OCI-LY1 (cell line): ENCODE data around the gene TBC1D10A.

Experiments
- H2AFZ ChIP-seq: fragments of 200-600 bp; sonication (generic), shearing (Covaris generic); 2 replicates; pipeline ENCODE4 v1.6.0; 2014; ENCODE audit warnings: antibody characterized with exemption, mild to moderate bottlenecking, low read length
- H3F3A ChIP-seq: fragments of 200-600 bp; sonication (generic), shearing (Covaris generic); 2 replicates; pipeline ENCODE4 v1.6.0; 2014; ENCODE audit warnings: mild to moderate bottlenecking, antibody characterized with exemption, low read length, moderate library complexity; ENCODE audit not compliant: insufficient read depth
- H3K27ac ChIP-seq: fragments of 200-600 bp; sonication (generic); 2 replicates; pipeline ENCODE4 v1.5.1; 2014; ENCODE audit warnings: low read length, mixed run types, mild to moderate bottlenecking, low read depth; ENCODE audit not compliant: poor library complexity, severe bottlenecking
- H3K27me3 ChIP-seq: fragments of 200-600 bp; sonication (generic); 2 replicates; pipeline ENCODE4 v1.6.0; 2014; ENCODE audit warnings: antibody characterized with exemption, mild to moderate bottlenecking, low read length, moderate library complexity; ENCODE audit not compliant: insufficient read depth
- H3K36me3 ChIP-seq: fragments of 200-600 bp; sonication (generic); 2 replicates; pipeline ENCODE4 v1.6.1; 2014; ENCODE audit warnings: mild to moderate bottlenecking, antibody characterized with exemption, low read length, moderate library complexity, mixed read lengths; ENCODE audit not compliant: insufficient read depth
- H3K4me1 ChIP-seq: fragments of 200-600 bp; sonication (generic); 2 replicates; pipeline ENCODE4 v1.5.1; 2014; ENCODE audit warnings: mild to moderate bottlenecking, low read length, moderate library complexity; ENCODE audit not compliant: insufficient read depth, severe bottlenecking
- H3K4me2 ChIP-seq: fragments of 200-600 bp; sonication (generic), shearing (Covaris generic); 2 replicates; pipeline ENCODE4 v1.6.1; 2014; ENCODE audit warnings: low read length
- H3K4me3 ChIP-seq: fragments of 200-600 bp; sonication (generic); 2 replicates; pipeline ENCODE4 v1.5.1; 2014; ENCODE audit warnings: low read length, low read depth, mild to moderate bottlenecking, mixed read lengths; ENCODE audit not compliant: poor library complexity, severe bottlenecking
- H3K79me2 ChIP-seq: fragments of 200-600 bp; shearing (Covaris generic); 2 replicates; pipeline ENCODE4 v1.6.1; 2016; ENCODE audit warnings: mixed run types, low read length, mixed read lengths; ENCODE audit not compliant: insufficient read depth
- H3K9ac ChIP-seq: fragments of 200-600 bp; sonication (generic), shearing (Covaris generic); 2 replicates; pipeline ENCODE4 v1.6.1; 2014; ENCODE audit warnings: mild to moderate bottlenecking, low read length, mixed read lengths
- H3K9me2 ChIP-seq: fragments of 200-600 bp; sonication (generic), shearing (Covaris generic); 2 replicates; pipeline ENCODE4 v1.6.1; 2014; ENCODE audit warnings: low read depth, mild to moderate bottlenecking, low read length, mixed read lengths
- H3K9me3 ChIP-seq: fragments of 200-600 bp; shearing (Covaris generic); 2 replicates; pipeline ENCODE4 v1.6.1; 2014; ENCODE audit warnings: low read length, mixed read lengths
- H4K20me1 ChIP-seq: fragments of 200-600 bp; sonication (generic), shearing (Covaris generic); 2 replicates; pipeline ENCODE4 v1.6.0; 2016; ENCODE audit warnings: mild to moderate bottlenecking, low read length; ENCODE audit not compliant: insufficient read depth
- CTCF ChIP-seq: fragments of 200-600 bp; sonication (generic), shearing (Covaris generic); IDR thresholded peaks from 2 replicates; pipeline ENCODE4 v1.5.1; 2017; ENCODE audit warnings: mild to moderate bottlenecking, antibody characterized with exemption, low read length, moderate library complexity, mixed read lengths
- EZH2 ChIP-seq: fragments of 200-600 bp; sonication (generic), shearing (Covaris generic); IDR thresholded peaks from 2 replicates; pipeline ENCODE4 v1.8.0; 2017; ENCODE audit warnings: borderline replicate concordance, mixed run types, mild to moderate bottlenecking, antibody characterized with exemption, low read length, moderate library complexity, mixed read lengths

TBC1D10A gene

GRCh38 chr22:30252411-30253204 lies 74.1 kb downstream of the TBC1D10A start:
- Histone ChIP-seq H3K4me3 (no peak overlapping the region), H3K27me3 (0 out of 2 replicates have a peak, but pooled peaks cover 2% of the 10 kb centered on the region), H3K9me2 (no peaks in the 10 kb centered on the region), H4K20me1 (no peaks in the 10 kb centered on the region), H3K4me2 (no peak overlapping the region), H3K36me3 (no peaks in the 10 kb centered on the region), H2AFZ (no peak overlapping the region), H3K79me2 (no peaks in the 10 kb centered on the region), H3F3A (no peaks in the 10 kb centered on the region), H3K9me3 (no peaks in the 10 kb centered on the region), H3K27ac (no peak overlapping the region), H3K9ac (no peak overlapping the region), H3K4me1 (no peaks in the 10 kb centered on the region)
- no peak for TF ChIP-seq CTCF
- no peak for TF ChIP-seq EZH2

GRCh38 chr22:30251711-30252110 lies 75.0 kb downstream of the TBC1D10A start:
- H3K9ac ChIP-seq, result no peak overlapping the region
- TF ChIP-seq EZH2 (no peak), CTCF (no peak)
- no peaks in the 10 kb centered on the region for H3K4me1 ChIP-seq

DNA sequence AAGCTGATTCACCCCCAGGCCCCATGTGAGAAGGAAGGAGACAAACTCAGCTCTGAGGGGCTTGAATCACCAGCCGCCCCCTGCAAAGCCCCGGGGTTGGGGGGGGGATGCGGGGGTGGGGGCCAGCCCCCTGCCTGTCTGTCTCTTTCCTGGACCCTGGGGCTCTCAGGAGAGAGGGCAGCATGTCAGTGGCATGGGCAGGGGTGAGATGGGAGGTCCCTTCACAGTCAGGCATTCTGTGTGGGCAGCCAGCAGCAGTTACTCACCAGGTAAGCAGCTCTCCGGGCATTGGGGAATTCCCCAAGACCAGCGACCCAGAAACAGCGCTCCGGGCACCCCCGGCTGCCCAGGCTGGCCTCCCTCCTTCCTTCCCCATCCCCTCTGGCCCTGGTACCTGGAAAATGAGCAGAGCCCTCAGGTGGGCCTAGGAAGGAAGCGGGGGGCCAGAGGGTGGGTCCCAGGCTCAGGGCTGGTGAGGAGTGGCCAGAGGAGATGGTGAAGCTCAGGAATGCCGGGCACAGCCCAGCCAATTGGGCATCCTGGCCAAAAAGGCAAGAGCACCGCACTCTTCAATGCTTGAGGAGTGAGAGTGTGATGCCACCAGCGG lies 76.0 kb downstream of the TBC1D10A start:
- no peak overlapping the region for H3K27ac ChIP-seq

More at GRCh38 chr22:30251711-30252110, 75.0 kb downstream of the TBC1D10A start:
- H3K4me3 ChIP-seq, result no peak overlapping the region
- no peaks in the 10 kb centered on the region for H3K9me3 ChIP-seq
- no peaks in the 10 kb centered on the region for H3K36me3 ChIP-seq
- H3K4me2 ChIP-seq, result no peak overlapping the region
- no peaks in the 10 kb centered on the region for H3F3A ChIP-seq
- H3K79me2 ChIP-seq, result no peaks in the 10 kb centered on the region
- no peak overlapping the region for H2AFZ ChIP-seq
- no peaks in the 10 kb centered on the region for H4K20me1 ChIP-seq
- H3K27me3 ChIP-seq, result 0 out of 2 replicates have a peak, but pooled peaks cover 8% of the 10 kb centered on the region
- H3K27ac ChIP-seq, result no peak overlapping the region
- no peaks in the 10 kb centered on the region for H3K9me2 ChIP-seq

More for the DNA sequence above, 76.0 kb downstream of the TBC1D10A start:
- TF ChIP-seq EZH2 (no peak), CTCF (no peak)
- no peaks in the 10 kb centered on the region for H3K79me2 ChIP-seq
- no peaks in the 10 kb centered on the region for H4K20me1 ChIP-seq
- no peaks in the 10 kb centered on the region for H3K4me1 ChIP-seq
- no peaks in the 10 kb centered on the region for H3K9me2 ChIP-seq
- H3K9ac ChIP-seq, result no peak overlapping the region
- no peaks in the 10 kb centered on the region for H3K36me3 ChIP-seq
- no peak overlapping the region for H2AFZ ChIP-seq
- H3F3A ChIP-seq, result no peaks in the 10 kb centered on the region
- no peak overlapping the region for H3K4me2 ChIP-seq
- H3K27me3 ChIP-seq, result 0 out of 2 replicates have a peak, but pooled peaks cover 8% of the 10 kb centered on the region
- no peaks in the 10 kb centered on the region for H3K9me3 ChIP-seq
- no peak overlapping the region for H3K4me3 ChIP-seq
